ENCODE data around the gene MCM3AP. TPM values are rescaled to one million over a fixed set of nuclear protein-coding genes. Genes with fewer than 3 reads are reported as not detected.
A peak's percentile ranks its signal among the peaks of the same experiment; 100 is the strongest.

MCM3AP gene
- total RNA-seq, 1 experiment from 2014 or later: 140 TPM

GRCh38 chr21:46323227-46323709, 37.9 kb upstream of the MCM3AP start:
- H2AFZ ChIP-seq (ENCODE audit: low read length): peak overlapping the region; percentile 54; the same call in 1 of the 2 replicates
- H3F3A ChIP-seq (ENCODE audit: low read length, unreplicated experiment): no peaks in the 10 kb centered on the region
- ATAC-seq (no peak), DNase-seq (no peak)
- H3K9me2 ChIP-seq (replicated peaks; ENCODE audit: low read length): no peaks in the 10 kb centered on the region
- peaks cover 28% of the 10 kb centered on the region for H3K4me1 ChIP-seq (ENCODE audit: insufficient read depth, low read length)
- peak overlapping the region; percentile 60 for H3K27ac ChIP-seq (ENCODE audit: low read length)
- CTCF ChIA-PET: interaction anchor here (0.7 kb wide), 1 partner anchor 180 kb away, joined by 3 read pairs; no protein-coding TSS in a partner anchor
- H3K79me2 ChIP-seq (ENCODE audit: low read length): peaks cover 71% of the 10 kb centered on the region
- POLR2A ChIA-PET (ENCODE audit: unreplicated experiment): interaction anchor here (0.5 to 0.7 kb wide), 3 partner anchors 58 to 179 kb away, joined by 4 to 10 read pairs (median 4); no protein-coding TSS in a partner anchor
- TF ChIP-seq EZH2phosphoT487 (IDR thresholded peaks at IDR 0.05; ENCODE audit: borderline replicate concordance, low read length): no peak
- TF ChIP-seq EZH2 (IDR thresholded peaks at IDR 0.05; ENCODE audit: low read length, unreplicated experiment): no peak
- no peak for TF ChIP-seq CTCF (conservative IDR thresholded peaks at IDR 0.05; ENCODE audit: low read depth, low read length)
- peak overlapping the region; percentile 81 for H3K4me3 ChIP-seq (ENCODE audit: low read length)
- H3K27me3 ChIP-seq (ENCODE audit: low read length): no peaks in the 10 kb centered on the region
- TSS peak; percentile 59 for BruUV-seq (replicated peaks)
- peak overlapping the region; percentile 93 for H3K4me2 ChIP-seq (ENCODE audit: low read length)
- no peaks in the 10 kb centered on the region for H3K9me3 ChIP-seq (ENCODE audit: low read length)
- H3K9ac ChIP-seq (ENCODE audit: low read length): peak overlapping the region; percentile 93
- peaks cover 26% of the 10 kb centered on the region for H4K20me1 ChIP-seq (ENCODE audit: low read length)
- peaks cover 12% of the 10 kb centered on the region for H3K36me3 ChIP-seq (ENCODE audit: low read depth, low read length)
- intact Hi-C loops (cut with micrococcal nuclease): loop anchor here (1.0 to 10.0 kb wide), 4 partner anchors 37 to 181 kb away; partner anchors contain the start of genes LSS and YBEY

GRCh38 chr21:46322351-46323226, 37.2 kb upstream of the MCM3AP start:
- Histone ChIP-seq H3F3A (ENCODE audit: low read length, unreplicated experiment) (no peaks in the 10 kb centered on the region), H3K4me2 (ENCODE audit: low read length) (peak overlapping the region; percentile 93), H3K9ac (ENCODE audit: low read length) (peak overlapping the region; percentile 93), H3K36me3 (ENCODE audit: low read depth, low read length) (peaks cover 5% of the 10 kb centered on the region), H3K4me1 (ENCODE audit: insufficient read depth, low read length) (peaks cover 28% of the 10 kb centered on the region), H3K27ac (ENCODE audit: low read length) (peak overlapping the region; percentile 60), H3K79me2 (ENCODE audit: low read length) (peaks cover 64% of the 10 kb centered on the region), H3K4me3 (ENCODE audit: low read length) (peak overlapping the region; percentile 81), H4K20me1 (ENCODE audit: low read length) (peaks cover 26% of the 10 kb centered on the region), H2AFZ (ENCODE audit: low read length) (peak overlapping the region; percentile 54; the same call in 1 of the 2 replicates), H3K27me3 (ENCODE audit: low read length) (no peaks in the 10 kb centered on the region), H3K9me2 (replicated peaks; ENCODE audit: low read length) (no peaks in the 10 kb centered on the region), H3K9me3 (ENCODE audit: low read length) (no peaks in the 10 kb centered on the region)
- ChIA-PET POLR2A (ENCODE audit: unreplicated experiment) (interaction anchor here (0.5 to 0.7 kb wide), 3 partner anchors 59 to 179 kb away, joined by 4 to 10 read pairs (median 4); no protein-coding TSS in a partner anchor), CTCF (no interaction called here)
- ATAC-seq (no peak), DNase-seq (peak; percentile 32)
- TF ChIP-seq CTCF (conservative IDR thresholded peaks at IDR 0.05; ENCODE audit: low read depth, low read length) (no peak), EZH2phosphoT487 (IDR thresholded peaks at IDR 0.05; ENCODE audit: borderline replicate concordance, low read length) (no peak), EZH2 (IDR thresholded peaks at IDR 0.05; ENCODE audit: low read length, unreplicated experiment) (no peak)
- BruUV-seq (replicated peaks): no TSS peak
- intact Hi-C loops (cut with micrococcal nuclease): loop anchor here (1.0 to 10.0 kb wide), 4 partner anchors 36 to 180 kb away; partner anchors contain the start of genes LSS and YBEY
